Dermis blood vessel endothelial cell (primary cell): Measurements from ENCODE around the gene SGCG. TPM values are rescaled to one million over a fixed set of nuclear protein-coding genes. Genes with fewer than 3 reads are reported as not detected.
"Not testable (repeated sequence)": the region's sequence is repeated elsewhere in the genome, so short reads cannot be mapped to it uniquely, and the experiment has no call there.

Source experiments
- DNase-seq: peaks from one replicate; pipeline ENCODE4 v3.0.0; 2010
- total RNA-seq: library from RNA; depleted of rRNA; stranded (reverse); fragments of >200 nt; gene quantifications from 2 replicates; pipeline ENCODE4 v1.2.3, GENCODE V29; 2014

SGCG gene, protein sequence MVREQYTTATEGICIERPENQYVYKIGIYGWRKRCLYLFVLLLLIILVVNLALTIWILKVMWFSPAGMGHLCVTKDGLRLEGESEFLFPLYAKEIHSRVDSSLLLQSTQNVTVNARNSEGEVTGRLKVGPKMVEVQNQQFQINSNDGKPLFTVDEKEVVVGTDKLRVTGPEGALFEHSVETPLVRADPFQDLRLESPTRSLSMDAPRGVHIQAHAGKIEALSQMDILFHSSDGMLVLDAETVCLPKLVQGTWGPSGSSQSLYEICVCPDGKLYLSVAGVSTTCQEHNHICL
- not detected in 2 replicates for total RNA-seq

- DNase-seq = no peak
These were observed at the start of gene SGCG for GRCh38 chr13:23180711-23181110. TSS of gene SGCG (plus strand) at chr13:23180979. CDS start at chr13:23203695, 22,716 bp downstream.

DNA sequence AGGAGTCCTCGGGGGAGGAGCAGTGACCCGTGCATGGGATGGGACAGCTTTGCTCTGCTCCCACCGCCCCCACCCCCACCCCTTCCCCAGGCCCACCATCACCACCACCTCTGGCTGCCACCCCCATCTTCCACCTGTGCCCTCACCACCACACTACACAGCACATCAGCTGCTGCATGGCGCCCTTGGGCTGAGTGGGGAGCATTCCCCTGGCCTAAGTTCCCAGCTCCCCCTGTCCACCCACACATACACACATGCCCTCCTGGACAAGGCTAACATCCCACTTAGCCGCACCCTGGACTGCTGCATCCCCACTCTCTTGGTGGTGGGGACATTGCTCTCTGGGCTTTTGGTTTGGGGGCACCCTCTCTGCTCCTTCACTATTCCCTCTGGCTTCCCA lies 46.2 kb upstream of the SGCG start:
- no peak for DNase-seq

GRCh38 chr13:23140492-23140891 lies 40.3 kb upstream of the SGCG start:
- DNase-seq = no peak

GRCh38 chr13:23141964-23142363 lies 38.8 kb upstream of the SGCG start:
- no peak for DNase-seq

- not testable (repeated sequence) for DNase-seq
These were observed 38.2 kb upstream of the SGCG start for GRCh38 chr13:23142607-23143006.

- no peak for DNase-seq
These were observed 36.3 kb upstream of the SGCG start for GRCh38 chr13:23144431-23144830.

- DNase-seq = no peak
These were observed 34.8 kb upstream of the SGCG start for GRCh38 chr13:23146006-23146405.

GRCh38 chr13:23146811-23147625 lies 33.8 kb upstream of the SGCG start:
- no peak for DNase-seq

GRCh38 chr13:23147827-23148226 lies 33.0 kb upstream of the SGCG start:
- DNase-seq = no peak

DNA sequence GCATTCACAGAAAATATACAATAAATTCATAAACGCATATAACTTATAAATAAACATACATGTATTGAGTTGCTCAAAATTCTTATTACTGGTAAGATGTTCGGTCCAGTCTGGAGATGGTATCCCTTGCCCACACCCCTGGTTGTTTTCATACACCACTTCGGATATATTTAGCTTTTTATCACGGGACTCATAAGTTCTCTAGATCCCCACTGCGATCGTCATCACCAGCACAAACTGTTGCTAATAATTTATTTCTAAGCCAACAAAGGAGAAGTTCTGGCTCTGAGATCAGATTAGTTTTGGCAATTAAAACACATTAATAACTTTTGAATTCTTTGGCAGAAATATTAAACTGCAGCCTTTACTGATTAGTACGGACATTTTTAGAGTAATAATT lies 23.0 kb upstream of the SGCG start:
- no peak for DNase-seq

DNA sequence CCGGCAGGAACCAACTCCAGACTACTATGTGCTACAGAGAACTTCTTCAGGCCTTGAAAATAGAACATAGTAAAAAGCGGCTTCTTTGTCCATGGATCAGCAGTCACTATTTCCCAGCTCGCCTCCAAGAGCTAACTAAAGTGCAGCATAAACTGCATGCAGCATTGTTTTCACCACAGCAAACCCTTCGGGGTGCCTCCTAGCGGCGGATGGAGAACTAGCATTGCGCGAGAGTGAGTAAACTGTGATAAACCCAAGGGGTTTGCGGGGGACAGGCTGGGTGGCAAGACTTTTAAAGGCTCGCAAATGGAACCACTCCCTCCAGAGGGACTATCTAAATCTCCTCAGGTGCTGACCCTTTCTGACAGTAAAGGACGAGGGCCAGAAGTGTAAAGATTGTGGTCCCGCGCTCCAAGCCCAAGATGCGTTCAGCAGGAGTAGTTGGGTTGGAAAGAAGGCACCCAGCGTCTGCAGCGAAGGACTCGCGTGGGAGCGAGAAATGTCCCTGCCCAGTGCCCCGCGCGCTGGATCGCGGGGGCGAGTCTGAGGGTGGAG lies 21.5 kb upstream of the SGCG start:
- DNase-seq = peak; percentile 25

DNA sequence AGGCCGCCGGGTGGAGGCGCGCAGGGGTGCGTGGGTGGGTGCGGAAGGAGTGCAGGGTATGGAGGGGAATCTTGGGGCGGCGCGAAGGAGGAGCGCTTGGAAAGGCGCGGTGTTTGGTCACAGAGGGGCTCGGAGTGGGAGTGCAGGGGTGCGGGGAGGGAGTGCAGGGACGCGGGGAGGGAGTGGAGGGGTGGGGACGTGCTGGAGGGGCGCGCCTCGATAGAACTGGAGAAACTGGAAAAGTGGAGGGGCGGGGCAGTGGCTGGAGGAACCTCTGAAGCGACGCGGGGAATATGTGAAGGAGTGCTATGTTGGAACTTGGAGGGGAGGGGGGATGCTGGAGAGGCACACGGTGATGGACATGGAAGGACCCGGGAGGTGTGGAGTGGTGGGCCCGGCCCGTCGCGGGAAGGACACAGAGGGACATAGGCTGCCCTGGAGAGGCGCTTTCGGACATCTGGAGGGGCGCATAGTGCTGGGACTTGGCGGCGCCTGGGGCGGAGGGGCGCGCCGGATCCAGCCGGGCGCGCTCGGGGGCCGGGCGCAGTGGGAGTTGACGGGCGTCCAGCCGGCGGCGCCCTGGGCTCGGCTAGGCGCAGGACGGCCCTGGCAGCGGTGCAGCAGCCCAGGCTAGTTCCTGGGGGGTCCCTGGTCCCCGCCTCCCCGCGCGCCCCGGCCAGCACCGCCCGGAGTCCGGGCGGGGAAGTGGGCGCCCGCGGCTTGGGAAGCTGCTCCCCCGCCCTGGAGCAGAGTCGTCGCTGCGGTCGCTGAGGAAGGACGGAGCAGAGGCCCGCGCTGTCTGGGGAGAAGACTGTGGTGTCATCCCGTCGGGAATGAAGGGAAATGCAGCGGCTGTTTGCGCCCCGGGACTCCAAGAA lies 20.8 kb upstream of the SGCG start:
- no peak for DNase-seq

- DNase-seq = no peak
These were observed 19.9 kb upstream of the SGCG start for GRCh38 chr13:23160638-23161480.

- DNase-seq = no peak
These were observed 19.3 kb upstream of the SGCG start for GRCh38 chr13:23161481-23161825.

DNA sequence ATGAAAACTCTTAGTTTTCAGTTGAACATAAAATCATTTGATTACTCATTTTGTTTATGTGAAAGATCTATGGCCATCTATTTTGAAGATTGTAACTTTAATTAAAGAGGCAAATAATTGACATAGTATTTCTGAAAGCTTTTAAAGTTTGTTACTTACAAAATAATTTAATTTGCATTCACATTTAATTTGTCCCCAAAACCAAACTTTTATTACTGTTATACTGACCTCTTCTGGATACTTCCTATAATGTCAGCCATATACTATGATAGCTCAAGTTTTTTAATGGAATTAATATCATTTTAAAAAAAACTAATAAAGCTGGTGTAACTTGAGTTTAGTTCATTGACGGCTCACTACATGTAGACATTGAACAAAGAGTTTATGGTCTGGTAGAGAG lies 4.9 kb upstream of the SGCG start:
- DNase-seq = peak; percentile 9

- DNase-seq = no peak
These were observed 1.4 kb downstream of the SGCG start for GRCh38 chr13:23182142-23182541.

DNA sequence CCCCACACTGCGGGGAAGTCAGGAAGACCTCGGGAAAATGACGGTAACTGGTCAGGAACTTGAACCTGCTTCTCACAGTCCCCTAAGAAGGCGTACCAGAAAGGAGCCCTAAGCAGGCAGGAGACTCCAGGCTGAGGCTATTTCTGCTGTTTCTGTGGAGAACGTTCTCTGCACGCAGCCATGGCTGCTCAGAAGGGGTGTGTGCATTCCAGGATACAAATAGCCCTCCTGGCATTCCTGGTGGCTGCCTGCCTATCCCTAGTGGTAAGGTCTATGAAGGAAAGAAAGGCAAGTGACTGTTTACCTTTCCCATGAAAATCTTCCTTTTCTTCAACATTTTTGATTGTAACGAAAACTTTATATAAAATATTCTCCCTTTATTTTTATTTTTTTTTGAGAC lies 2.5 kb downstream of the SGCG start:
- DNase-seq = no peak

GRCh38 chr13:23185542-23185941 lies 4.8 kb downstream of the SGCG start:
- no peak for DNase-seq

GRCh38 chr13:23201870-23202269 lies 21.1 kb downstream of the SGCG start:
- no peak for DNase-seq

DNA sequence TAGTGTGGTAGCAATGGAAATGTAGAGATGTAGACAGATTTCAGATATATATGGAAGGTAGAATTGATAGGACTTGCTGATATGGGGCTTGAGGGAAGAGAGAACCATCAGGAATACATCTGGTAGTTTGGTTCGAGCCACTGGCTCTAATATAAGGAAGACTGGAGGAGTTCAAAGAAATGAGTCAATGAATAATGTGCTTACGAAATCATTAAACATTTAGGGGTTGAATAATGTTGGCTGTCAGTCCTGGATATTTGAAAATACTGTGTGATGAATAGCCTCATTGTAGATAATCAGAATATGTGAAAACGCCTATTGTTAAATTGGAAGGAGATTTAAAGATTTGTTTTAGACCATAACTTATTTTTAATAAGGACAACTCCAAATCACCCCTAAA lies 21.6 kb downstream of the SGCG start:
- DNase-seq = no peak

GRCh38 chr13:23203516-23203915 lies 22.7 kb downstream of the SGCG start:
- DNase-seq = no peak

GRCh38 chr13:23205807-23206206 lies 25.0 kb downstream of the SGCG start:
- no peak for DNase-seq
